ENCODE data around the gene CAMK1D.

Gene CAMK1D

DNA sequence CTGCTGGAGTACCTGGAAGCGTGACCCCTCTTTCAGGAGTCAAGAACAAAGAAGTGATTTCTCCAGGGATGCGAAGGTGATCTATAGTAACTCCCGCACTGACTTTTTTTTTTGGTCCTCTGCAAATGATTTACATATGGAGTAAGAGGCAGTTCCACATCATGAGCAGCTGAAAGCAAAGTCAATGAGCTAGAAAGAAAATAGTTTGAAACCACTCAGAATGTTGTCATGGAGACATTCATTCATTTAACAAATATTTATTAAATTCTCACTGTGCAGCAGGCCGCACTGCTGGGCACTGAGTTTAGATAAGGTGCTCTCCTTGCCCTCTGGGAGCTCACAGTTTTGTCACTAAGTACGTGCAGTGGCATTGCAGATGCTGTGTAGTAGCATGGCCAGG, 206.7 kb downstream of the CAMK1D start:
- DNase-seq (ENCODE audit: low read depth, low spot score), result no peak

DNA sequence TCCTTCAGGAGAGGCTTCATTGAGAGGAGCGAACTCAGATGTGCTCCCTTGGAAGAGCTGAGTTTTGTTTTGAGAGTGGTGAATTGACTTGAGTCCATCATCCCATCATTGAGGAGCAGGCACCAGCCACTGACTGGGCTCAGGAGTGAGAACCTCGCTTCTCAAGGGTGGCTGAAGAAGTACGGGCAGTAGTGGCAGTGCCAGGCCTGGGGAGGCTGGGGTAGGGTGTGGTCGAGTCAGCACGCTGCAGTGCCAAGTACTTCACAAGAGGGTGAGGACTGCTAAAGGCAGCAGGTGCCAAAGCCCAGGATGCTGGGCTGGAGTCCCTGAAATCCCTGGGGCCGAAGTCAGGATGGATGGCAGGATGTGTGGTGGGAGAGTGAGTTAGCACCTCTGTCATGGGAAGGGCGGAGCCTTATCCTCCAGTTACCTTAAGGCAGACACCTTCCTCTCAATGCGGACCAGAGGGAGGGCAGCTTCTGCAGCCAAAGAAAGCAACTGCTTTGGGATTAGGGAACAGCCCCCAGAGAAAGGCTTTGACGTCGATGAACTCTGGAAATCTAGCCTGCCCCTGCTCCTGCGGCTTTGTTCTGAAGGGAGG, 210.3 kb downstream of the CAMK1D start:
- DNase-seq (ENCODE audit: low read depth, low spot score), result no peak

- DNase-seq (ENCODE audit: low read depth, low spot score), result no peak
Measured at GRCh38 chr10:12561307-12561706, 212.0 kb downstream of the CAMK1D start.

DNA sequence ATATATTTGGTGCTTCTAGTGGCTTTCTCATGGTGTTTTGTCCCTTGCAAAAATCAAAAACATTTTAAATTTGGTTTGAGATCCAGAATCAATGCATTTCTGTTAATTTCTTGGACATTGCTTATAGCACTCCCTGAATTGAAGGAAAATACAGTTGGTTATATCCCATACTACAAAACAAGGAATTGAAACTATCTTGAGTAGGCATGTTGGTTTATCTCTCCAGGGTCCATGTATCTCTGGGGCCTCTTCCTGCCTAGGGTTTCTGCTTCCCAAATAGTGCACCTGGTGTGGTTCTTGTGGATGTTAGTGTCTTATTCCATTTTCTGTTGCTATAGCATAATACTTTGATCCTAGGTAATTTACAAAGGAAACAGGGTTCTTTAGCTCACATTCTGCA, 212.4 kb downstream of the CAMK1D start:
- no peak for DNase-seq (ENCODE audit: low read depth, low spot score)

GRCh38 chr10:12563489-12563888, 214.1 kb downstream of the CAMK1D start:
- DNase-seq (ENCODE audit: low read depth, low spot score), result no peak

GRCh38 chr10:12564173-12564572, 214.8 kb downstream of the CAMK1D start:
- no peak for DNase-seq (ENCODE audit: low read depth, low spot score)

GRCh38 chr10:12566161-12567115, 217.1 kb downstream of the CAMK1D start:
- no peak for DNase-seq (ENCODE audit: low read depth, low spot score)

DNA sequence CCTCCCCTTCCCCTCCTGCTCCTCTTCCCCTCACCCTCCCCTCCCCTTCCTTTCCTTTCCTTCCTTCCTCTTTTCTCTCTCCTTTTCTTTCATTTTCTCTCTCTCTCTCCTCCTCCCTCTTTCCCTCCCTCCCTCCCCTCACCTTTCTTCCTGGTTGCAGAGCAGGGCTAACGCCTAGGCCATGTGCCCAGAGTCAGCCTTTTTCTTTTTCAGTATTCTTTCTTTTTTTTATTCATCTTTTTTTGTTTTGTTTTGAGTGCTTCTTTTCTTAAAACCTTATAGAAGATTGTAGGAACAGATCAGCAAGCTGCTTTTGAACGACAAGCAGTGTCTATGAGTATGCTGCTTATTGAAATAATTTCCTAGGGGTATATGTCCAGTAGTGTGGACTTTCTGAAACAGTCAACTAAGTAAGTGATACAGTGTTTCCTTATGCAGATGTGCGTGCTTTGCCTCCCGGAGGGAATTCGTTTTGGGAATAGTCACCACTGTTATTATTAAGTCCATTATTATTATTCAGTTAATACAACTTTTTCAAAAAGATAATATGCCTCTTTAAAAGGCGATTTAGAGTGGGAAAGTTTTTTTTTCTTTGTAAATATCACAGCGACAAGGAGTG, 219.2 kb downstream of the CAMK1D start:
- no peak for DNase-seq (ENCODE audit: low read depth, low spot score)

DNA sequence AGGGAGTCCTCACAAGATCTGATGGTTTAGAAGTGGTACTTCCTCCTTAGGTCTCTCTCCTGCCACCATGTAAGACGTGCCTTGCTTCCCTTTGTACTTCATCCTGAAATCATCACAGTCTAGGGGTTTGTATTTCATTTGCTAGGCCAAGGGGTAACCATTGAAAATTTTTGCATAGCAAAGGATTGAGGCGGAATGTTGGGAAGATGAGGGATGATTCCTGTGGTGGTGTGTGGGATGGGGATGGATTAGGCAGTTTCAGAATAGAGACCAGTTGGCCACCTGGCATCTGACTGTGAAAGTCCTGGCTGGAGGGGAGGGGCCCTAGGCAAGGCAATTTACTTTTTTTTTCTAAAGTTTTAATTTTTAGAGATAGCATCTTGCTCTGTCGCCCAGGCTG, 222.9 kb downstream of the CAMK1D start:
- DNase-seq (ENCODE audit: low read depth, low spot score), result no peak

DNA sequence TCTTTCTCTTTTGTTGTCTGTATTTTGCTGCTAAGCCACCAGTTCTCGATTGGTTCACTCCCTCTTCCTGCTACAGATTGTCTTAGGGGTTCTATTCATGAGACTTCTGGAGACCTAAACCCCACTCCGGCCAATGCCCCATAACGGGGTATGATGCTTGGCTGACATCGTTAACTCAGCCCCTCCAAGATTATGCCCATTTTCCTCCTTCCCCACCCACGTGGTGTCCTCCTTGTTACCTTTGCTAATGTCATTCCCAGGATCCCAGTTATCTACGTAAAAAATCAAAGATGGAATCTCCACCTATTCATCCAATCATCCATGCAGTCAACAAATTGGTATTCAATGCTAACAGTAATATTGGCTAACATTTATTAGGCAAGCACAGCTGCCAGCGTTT, 228.3 kb downstream of the CAMK1D start:
- DNase-seq (ENCODE audit: low read depth, low spot score), result no peak

- DNase-seq (ENCODE audit: low read depth, low spot score), result no peak
Measured at GRCh38 chr10:12579954-12580858, 230.9 kb downstream of the CAMK1D start.

- DNase-seq (ENCODE audit: low read depth, low spot score), result no peak
Measured at GRCh38 chr10:12583891-12584595, 234.7 kb downstream of the CAMK1D start.

DNA sequence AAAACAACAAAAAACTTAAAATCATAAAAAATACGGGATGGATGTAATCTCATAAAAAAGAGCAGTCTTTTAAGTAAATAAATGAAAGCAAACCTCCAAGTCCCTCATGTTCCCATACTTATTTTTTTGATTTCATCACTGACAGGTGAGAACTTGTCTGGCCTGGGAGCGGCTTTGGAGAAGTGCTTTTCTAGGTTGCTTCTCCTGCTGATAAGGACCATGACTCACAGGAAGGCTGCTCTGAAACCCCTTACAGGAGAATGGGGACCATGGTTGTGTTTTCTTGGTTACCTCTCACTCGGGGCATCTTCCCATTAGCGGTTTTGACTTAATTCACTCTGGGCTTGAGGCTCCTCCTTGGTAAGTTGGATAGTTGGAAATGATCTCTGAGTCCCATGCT, 237.4 kb downstream of the CAMK1D start:
- DNase-seq (ENCODE audit: low read depth, low spot score), result no peak

DNA sequence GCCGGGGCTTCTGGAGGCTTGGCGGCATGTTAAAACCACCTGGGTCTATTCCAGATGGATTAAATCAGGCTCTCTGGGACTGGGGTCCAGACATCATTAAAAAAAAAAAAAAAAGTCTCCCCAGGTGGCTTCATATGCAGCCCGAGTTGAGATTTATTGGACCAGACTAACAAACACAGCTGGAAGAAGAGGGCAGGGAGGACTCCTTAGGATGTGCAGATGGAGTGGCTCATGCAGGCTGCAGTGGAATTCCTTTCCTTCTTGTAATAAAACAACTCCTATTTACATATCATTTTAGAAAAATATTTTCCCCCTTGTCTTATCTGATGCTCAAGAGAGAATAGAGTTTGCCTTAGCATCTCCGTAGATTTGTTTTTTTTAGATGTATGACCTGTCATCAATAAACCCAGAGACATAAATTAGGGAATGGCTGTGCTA, 238.1 kb downstream of the CAMK1D start:
- DNase-seq (ENCODE audit: low read depth, low spot score), result no peak

GRCh38 chr10:12588091-12588860, 238.9 kb downstream of the CAMK1D start:
- DNase-seq (ENCODE audit: low read depth, low spot score), result no peak

DNA sequence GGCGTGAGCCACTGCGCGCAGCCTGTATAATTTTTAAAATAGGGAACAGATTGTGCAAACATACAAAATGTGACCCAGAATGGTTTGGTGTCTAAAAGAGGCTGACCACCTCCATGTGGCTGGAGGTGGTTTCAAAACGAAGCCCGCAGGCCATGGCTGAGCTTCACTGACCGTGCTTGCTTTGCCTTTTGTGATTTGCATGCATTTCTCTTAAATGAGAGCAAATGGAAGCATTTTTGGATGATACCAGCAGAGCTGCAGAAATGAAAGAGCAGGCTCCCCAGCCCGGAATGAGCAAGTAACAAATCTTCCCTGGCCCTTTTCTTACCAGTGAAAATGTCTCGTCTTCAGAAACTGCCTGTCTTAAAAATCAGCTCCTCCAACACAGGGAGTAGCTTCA, 239.9 kb downstream of the CAMK1D start:
- DNase-seq (ENCODE audit: low read depth, low spot score), result no peak

GRCh38 chr10:12589791-12590190, 240.4 kb downstream of the CAMK1D start:
- DNase-seq (ENCODE audit: low read depth, low spot score), result no peak

GRCh38 chr10:12590675-12591659, 241.6 kb downstream of the CAMK1D start:
- no peak for DNase-seq (ENCODE audit: low read depth, low spot score)

GRCh38 chr10:12592967-12593366, 243.6 kb downstream of the CAMK1D start:
- no peak for DNase-seq (ENCODE audit: low read depth, low spot score)

All from ELF-1 (cell line).